Stimulated activated CD8-positive, alpha-beta memory T cell treated with anti-CD3 and anti-CD28 coated beads, Interleukin-2, amount 100 ng/mL, for 48 hours (primary cell): Measurements from ENCODE around the gene MYL4.
"Not testable (repeated sequence)": the region's sequence is repeated elsewhere in the genome, so short reads cannot be mapped to it uniquely, and the experiment has no call there.

Source experiments
- DNase-seq, 2 donors: peaks; one replicate each; pipeline ENCODE4 v3.0.0-alpha.2; 2020; ENCODE audit warnings: low read depth in 2 of 2

Gene MYL4

DNA sequence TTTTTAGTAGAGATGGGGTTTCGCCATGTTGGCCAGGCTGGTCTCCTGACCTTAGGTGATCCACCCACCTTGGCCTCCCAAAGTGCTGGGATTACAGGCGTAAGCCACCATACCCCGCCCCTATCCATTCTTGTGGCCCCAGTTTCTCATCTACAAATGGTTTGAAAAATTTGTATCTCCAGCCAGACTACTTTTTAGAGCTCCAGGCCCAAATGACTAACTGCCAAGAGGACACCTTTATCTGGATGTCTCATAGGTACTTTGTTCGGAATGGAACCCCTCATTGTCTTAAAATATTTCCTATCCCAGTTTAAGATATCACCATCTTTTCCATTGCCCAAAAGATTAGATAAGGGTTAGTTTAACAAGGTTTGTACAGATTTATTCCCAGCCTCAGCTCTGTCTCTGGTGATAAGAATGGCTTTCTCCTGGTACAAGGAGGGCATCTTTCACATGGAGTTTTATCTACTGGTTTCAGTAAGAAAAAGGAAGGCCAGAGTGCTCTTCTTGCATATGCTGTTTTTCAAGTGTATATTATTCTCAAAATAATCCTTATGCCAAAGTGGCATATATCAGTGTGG is 15.1 kb upstream of the MYL4 start:
- no peak for DNase-seq

DNA sequence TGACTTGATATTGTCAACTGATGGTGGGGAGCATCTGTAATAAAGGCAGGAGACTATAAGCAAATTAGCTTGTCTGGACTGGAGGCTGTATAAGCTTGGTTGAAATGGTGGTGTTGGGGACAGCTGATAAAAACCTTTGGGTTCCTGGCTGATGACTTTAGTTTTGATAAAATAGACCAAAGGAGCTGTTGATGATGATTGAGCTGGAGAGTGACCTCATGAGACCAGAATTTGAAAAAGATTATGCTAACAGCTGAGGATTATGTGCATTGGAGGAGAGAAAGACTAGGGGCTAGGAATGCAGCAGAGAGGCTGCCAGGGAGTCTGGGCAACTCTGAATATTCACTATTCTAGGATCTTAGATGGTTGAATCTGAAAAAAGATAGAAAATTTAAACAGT is 11.3 kb upstream of the MYL4 start:
- DNase-seq: no peak

DNA sequence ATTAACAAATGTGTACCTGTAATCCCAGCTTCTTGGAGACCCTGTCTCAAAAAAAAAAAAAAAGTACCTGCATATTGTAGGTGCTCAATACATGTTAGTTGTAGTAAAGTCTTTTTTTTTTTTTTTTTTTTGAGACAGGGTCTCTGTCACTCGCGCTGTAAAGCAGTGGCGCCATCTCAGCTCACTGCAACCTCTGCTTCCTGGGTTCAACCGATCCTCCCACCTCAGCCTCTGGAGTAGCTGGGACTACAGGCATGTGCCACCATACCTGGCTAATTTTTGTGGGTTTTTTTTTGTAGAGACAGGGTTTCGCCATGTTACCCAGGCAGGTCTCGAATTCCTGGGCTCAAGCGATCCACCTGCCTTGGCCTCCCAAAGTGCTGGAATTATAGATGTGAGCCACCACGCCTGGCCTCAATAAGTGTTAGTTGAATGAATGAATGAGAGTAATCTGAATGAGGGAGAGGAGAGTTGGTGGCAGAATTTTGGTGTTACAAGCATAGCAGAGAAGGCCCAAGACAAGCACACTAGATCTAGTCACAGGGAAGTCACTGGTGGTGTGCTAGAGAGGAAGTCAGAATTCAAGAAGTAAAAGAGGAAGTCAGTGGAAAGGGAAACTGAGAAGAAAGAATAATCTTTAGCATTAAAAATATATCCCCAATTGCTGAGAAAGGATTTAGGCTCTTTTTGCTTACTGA is 9.4 kb upstream of the MYL4 start:
- no peak for DNase-seq

DNA sequence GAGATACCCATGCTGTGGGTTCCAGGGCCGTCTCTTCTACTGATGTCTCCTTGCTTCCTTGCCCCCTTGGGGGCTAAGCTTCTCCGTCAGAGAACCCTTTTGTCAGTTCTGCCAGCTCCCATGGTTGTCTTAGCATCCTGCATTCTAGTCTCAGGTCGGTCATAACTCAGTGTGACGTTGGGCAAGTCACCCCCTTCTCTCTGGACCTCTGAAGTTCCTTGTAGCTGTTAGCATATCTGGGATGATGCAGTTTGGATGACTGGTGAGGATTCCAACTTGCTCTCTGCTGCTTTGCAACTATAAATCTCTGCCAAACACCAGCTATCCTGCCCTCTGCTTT is 8.9 kb upstream of the MYL4 start:
- no peak for DNase-seq

DNA sequence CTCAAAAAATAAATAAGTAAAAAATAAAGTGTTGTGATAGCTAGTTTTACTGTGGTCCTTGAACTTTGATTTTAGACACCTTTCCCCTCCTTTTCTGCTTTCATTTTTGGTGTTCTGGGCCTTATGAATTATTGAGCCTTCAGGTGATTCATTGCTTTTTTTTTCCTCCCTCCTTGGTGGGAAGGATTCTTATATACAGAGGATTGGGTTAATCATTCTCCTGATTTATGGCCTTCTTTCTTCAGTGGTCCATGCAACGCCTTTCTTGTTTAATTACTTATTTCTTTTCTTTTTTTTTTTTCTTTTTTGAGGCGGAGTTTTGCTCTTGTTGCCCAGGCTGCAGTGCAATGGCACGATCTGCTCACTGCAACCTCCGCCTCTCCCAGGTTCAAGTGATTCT is 8.0 kb upstream of the MYL4 start:
- no peak for DNase-seq

DNA sequence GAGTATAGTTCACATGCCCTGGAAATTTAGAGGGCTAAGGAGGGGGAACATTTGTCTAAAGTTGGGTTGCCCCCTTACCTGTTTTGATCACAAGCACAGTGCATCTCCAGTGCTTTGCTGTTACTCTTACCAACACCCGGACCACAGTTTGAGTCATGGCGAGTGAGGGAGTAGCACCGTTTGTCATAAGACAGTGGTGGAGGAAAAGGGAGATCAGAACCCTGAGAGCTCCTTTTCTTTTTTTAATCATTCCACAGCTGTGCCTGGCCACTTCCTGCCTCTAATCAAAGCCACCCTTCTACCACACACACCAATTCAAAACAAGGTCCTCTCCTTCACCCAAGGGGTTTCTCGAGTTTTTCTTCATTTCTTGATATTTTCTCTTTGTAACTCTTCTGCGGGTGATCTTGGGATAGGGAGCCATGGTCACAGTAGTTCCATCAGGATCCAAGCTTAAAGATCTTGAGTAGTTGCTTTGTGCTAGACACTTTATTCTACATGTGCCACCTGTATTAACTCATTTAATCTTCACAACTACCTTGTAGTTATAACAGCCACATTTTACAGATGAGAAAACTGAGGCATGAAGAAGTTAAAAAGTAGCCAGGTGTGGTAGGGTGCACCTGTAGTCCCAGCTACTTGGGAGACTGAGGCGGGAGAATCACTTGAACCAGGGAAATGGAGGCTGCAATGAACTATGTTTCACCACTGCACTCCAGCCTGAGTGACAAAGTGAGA is 5.0 kb upstream of the MYL4 start:
- DNase-seq: peak in 1 of 2 donors; percentile 27

DNA sequence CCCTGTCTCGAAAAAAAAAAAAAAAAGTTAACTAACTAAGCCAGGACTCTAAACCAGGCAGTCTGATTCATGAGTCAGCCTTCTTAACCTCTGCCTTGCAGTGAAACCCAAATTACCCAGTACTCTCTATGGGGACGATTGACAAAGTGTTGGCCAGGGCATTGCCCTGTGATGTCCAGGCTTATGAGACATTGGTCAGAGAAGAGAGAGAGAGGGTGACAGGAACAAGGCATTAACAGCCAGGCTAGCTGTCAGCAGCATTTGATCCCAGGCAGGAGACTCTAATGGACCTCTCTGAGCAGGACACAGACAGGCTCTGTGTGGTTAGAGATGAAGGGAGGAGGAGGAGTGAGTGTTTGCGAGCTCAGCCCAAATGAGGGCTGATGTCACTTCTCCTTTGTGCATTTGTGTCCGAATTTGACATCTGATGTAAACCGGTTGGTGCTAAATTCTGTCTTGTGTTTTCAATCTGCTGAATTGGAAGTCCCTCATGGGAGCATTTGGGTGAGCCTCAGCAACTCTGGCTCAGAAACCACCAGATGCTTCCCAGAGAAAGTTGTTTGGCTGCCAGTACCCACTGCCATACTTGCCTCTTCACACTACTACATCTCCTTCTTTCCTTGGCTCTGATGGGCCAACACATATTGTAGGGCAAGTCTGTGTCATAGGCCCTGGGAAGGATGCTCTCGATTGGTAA is 4.3 kb upstream of the MYL4 start:
- no peak for DNase-seq

DNA sequence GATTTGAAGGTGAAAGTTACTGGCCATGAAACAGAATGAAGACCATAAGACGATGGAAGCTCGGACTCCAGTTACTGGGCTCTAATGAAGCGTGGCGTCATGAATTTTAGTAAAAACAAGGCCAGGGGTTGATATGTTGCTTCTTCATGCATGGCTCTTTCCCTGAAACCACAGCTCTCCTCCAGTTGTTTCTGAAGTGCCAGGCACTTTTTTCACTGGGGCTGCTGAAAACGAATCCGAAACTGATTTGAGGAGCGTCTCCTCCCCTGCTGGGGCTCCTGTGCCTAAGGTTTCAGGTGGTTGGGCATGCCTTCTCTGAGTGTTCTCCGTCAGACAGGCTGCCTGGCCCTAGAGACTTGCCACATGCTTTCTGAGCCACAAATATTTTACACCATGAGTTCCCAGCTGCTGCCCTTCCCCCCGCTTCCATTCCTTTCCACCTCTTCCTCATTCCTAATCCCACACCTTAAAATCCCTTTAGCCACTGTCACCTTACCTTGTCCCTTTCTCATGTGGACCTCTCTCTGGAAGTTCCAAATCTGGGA is 3.7 kb upstream of the MYL4 start:
- DNase-seq: peak in 1 of 2 donors; percentile 17

DNA sequence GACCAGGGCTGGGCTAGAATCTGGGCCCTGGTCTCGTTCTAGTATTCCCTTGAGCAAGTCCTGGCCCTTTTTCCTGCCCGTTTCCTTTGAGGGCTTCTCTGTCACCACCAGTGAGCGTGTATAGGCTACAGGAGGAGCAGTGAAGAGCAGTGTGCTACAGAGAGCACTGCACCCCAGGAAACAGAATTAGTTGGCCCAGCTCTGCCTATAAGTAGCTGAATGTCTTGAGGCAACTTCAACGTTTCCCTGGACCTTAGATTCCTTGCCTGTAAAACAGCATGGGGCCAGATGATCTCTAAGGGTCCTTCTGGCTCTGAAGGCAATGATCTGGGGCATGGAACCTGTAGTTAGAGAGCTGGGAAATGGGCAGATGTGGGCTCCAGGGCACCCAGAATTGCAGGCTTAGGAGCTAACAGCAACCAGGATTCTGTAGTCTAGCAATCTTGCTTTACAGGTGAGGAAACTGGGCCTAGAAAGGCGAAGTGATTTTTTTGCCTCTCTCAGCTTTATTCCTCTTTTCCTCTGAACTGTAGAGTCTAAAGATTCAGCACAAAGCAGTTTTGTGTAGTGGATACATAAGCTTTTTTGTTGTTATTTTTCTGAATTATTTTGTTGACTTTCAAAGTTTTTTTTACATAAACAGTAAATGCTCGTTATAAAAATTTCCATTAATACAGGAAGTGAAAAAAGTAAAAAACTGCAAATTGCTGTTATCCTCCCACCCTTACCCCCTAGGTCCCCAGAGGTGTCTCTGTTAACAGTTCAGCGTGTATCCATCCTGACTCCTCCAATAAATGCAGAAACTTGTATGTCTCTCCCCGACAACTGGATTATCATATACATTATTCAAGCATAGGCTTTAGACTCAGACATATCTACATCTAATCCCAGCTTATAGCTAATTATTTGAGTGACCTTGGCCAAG is 1.7 kb upstream of the MYL4 start:
- DNase-seq: no peak

DNA sequence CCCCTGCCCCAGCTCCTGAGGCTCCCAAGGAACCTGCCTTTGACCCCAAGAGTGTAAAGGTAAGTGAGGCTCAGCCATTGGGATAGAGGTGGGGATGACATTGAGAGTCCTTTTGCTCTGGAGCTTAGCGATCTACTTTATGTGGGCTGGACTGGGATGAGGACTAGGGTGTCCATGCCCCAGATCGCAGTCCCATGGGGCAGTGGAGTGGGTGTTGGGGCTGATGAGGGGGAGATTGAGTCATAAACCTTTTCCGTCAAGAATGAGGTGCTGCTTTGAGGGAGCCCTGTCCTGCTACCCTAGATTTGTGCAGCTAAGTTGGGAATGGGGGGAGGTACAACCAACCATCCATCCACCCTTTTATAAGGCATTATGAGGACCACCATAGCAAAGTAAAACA is 351 bp downstream of the MYL4 start:
- DNase-seq: no peak

DNA sequence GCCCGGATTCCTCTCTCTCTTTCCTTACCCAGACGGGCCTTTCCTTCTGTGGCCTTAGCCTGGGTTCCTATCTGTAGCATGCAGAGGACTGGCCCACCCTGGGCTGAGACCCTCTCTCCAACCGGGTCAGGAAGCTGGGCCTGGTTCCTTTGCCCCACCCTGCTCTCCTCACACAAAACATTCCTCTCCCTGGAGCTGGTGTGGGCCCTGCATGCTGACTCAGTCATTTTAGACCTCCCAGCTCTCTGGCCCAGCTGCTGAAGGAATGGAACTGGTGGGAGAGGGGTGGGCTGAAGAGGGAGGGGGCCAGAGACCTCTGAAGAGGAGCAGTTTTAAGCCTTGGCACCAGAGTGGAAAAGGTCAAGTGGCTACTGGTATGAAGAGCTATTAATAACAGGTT is 957 bp downstream of the MYL4 start:
- DNase-seq: no peak

DNA sequence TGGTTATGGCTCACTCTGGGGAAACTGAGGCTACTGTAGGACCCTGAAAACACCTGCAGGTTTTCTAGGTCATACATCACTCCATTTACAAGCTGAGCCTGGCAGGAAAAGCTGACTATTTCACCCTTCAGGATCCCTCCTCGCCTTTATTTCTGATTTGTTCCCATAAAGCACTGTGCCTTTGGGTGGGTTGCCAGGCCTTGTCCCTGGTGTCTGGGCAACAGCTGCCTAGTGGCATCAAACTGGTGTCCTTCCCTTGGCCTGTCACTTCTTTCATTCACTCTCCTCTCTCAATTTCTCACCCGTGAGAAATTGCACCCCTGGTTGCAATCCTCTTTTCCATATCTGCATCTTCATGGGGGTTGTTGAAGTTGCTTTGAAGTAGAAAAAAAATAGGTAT is 1.6 kb downstream of the MYL4 start:
- no peak for DNase-seq

DNA sequence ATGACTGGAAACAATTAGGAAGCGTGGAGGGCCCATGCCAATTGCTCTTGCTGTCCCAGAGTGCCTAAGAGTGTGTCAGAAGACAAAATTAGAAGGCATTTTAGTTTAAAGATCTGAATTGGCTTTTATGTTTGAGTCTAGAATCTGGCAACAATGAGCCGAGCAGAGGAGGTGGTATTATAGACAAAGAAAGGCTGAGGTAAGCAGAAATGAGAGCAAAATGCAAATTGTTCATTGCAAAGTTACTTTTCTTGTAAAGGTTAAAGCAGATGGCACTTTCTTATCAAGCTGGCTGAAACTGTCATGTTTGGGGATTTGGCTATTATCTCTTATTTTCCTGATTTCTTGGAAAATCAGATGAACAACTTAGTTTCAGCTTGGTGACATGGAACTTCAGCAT is 3.3 kb downstream of the MYL4 start:
- DNase-seq: no peak

DNA sequence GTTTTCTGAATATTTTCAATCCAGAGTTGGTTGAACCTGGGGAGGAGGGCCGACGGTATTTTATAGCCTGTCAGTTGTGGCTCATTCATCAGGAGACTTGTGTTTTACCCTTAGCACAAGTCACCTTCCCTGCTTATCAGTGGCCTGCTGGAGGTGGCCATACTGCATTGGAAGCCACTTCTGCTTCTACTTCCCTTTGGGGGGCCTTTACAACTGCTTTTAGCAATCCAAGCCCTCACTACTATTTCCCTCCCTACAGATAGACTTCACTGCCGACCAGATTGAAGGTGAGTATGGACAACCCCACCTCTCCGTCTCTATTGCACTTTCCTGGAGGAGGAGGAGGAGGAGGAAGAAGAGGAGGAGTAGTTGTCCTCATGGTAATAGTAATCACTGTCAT is 4.4 kb downstream of the MYL4 start:
- no peak for DNase-seq

DNA sequence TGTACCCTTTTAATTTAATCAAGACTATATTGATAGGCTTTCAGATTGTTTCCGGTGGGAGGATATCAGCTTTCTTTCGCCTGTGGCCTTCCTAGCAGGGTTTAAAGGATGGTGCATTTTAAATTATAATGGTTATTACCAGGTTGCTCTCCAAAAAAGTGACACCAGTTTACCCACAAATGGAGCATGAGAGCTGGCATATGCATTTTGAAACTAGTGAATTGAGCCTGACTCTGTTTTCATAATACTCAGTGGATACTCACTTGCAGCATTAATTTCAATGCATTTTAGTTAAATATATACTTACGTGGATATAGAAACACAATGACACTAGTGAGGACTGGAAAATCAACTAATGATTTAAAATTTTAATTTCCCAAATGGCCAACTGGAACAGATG is 5.8 kb downstream of the MYL4 start:
- DNase-seq: no peak

DNA sequence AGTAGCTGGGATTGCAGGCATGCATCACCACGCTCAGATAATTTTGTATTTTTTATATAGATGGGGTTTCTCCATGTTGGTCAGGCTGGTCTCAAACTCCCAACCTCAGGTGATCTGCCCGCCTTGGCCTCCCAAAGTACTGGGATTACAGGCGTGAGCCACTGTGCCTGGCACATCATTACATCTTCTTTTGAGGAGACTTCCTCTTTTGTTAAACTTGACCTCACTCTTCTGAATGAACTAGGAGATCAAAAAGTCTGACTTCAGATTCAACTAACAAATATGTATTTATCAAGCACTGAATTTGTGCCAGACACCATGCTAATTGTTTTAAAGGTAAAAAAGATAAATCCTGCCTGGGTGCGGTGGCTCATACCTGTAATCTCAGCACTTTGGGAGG is 7.7 kb downstream of the MYL4 start:
- DNase-seq: not testable (repeated sequence)

DNA sequence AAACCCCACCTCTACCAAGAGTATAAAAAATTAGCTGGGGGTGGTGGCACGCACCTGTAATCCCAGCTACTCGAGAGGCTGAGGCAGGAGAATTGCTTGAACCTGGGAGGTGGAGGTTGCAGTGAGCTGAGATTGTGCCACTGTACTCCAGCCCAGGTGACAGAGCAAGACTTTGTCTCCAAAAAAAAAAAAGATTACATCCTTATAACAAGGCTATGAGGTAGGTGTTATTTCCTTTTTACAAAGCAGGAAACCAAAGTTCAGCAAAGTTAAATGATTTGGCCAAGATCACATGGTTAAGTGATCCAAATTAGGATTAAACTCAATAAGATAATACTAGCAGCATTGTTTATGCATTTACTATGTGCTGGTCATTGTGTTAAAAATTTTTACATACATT is 8.1 kb downstream of the MYL4 start:
- DNase-seq: not testable (repeated sequence)

DNA sequence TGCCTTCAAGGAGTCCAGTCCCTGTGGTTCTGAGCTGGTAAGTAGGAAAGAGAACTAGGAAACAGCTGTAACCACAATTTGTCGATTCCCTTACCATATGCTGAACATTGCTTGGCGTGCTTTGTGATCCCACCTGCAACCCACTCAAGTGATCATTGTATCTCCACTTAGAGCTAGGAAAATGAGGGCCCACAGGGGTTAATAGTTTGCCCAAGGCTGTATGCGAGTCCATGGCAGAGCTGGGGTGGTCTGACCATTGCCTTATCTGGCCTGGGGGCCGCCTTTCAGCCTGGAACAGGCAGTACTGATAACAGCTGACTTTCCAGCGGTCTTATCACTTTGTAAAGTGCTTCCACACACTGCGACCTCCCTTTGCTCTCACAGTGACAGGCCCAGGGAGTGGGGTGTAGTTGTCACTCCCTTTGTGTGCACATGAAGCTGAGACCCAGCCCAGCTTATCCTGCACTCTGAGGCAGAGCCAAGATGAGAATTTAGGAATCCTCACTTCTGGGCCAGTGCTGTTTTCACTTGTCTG is 9.8 kb downstream of the MYL4 start:
- DNase-seq: no peak

DNA sequence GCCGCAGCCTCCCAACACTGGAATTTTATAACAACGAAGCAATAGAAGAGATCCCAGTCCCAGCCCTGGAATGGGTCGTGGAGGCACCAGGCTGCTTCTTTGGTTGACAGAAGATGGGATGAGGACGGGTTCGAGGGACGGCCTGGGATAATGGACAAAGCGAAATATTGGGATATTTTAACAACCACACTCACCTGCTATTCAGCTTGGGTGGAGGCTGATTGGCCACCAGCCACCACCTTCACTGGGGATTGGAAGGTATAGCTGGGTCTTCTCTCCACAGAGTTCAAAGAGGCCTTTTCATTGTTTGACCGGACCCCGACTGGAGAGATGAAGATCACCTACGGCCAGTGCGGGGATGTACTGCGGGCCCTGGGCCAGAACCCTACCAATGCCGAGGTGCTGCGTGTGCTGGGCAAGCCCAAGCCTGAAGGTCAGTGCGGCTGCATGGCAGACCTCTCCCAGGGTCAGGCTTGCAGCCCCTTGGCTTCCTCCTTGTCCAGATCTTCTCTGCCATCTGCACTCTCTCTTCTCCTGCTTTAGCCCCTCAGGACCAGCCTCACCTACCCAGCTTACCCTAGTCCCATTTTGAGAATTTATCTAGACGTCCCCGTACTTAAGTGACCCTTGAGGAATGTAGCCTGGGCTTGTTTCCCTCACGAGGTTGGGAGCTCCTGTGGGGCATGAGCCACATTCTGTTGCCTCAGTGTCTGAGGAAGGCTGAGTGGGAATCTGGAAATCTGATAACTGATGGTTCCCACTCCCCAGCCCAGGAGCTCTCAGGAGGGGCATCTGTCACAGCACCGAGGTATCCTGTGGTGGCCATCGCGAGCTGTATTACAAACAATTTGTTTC is 10.7 kb downstream of the MYL4 start:
- DNase-seq: no peak

DNA sequence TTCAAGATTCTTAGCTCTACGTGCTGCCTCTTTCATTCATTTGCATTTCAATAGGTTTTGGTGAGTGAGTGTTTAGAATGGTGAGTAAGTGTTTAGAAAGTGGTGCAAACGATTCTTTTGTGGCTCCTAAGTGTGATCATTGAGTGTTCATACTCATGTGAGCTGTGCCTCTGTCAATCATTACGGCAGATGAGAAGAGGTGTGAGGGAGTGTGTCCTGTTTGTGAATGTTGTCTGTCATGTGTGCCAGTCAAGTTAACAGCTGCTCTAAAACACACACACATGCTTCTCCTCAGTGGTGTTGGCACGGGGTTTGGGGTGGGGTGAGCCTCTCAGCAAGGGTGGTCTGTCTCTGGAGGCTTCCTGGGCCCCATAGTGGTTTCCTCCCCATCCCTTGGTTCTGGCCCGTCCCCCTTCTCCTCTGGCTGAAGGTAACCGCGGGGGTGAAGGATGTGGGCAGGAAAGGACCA is 11.4 kb downstream of the MYL4 start:
- no peak for DNase-seq
